Measurements from ENCODE around the gene KCNH1. TPM values are rescaled to one million over a fixed set of nuclear protein-coding genes. Genes with fewer than 3 reads are reported as not detected.
A peak's percentile ranks its signal among the peaks of the same experiment; 100 is the strongest.

The KCNH1 gene
- total RNA-seq, 1 donor = 41.3 TPM

GRCh38 chr1:210698661-210699060 is 435.3 kb downstream of the KCNH1 start:
- Histone ChIP-seq H3K79me2 (ENCODE audit: insufficient read depth, low read length) (no peaks in the 10 kb centered on the region), H3K27ac (ENCODE audit: low read depth, low read length) (no peak overlapping the region), H3K9me3 (ENCODE audit: low read depth, low read length) (no peaks in the 10 kb centered on the region), H3K4me2 (ENCODE audit: insufficient read depth, low read length) (no peak overlapping the region), H3K4me3 (ENCODE audit: insufficient read depth, low read length) (no peak overlapping the region), H2AFZ (ENCODE audit: low read length) (no peak overlapping the region), H4K20me1 (ENCODE audit: insufficient read depth, low read length) (no peaks in the 10 kb centered on the region), H3K27me3 (ENCODE audit: insufficient read depth, low read length) (no peaks in the 10 kb centered on the region), H3K36me3 (ENCODE audit: insufficient read depth, low read length) (no peaks in the 10 kb centered on the region), H3K4me1 (ENCODE audit: insufficient read depth, low read length) (no peaks in the 10 kb centered on the region)
- TF ChIP-seq CTCF (IDR thresholded peaks at IDR 0.05; ENCODE audit: extremely low read depth, low read depth, low read length) = no peak
- peak; percentile 19 for DNase-seq (ENCODE audit: insufficient read length, low spot score, missing footprints)

- no peaks in the 10 kb centered on the region for H3K9me3 ChIP-seq (ENCODE audit: low read depth, low read length)
- TF ChIP-seq CTCF (IDR thresholded peaks at IDR 0.05; ENCODE audit: extremely low read depth, low read depth, low read length) = no peak
- H3K79me2 ChIP-seq (ENCODE audit: insufficient read depth, low read length) = no peaks in the 10 kb centered on the region
- H4K20me1 ChIP-seq (ENCODE audit: insufficient read depth, low read length) = no peaks in the 10 kb centered on the region
- H3K4me1 ChIP-seq (ENCODE audit: insufficient read depth, low read length) = no peaks in the 10 kb centered on the region
- H3K36me3 ChIP-seq (ENCODE audit: insufficient read depth, low read length) = no peaks in the 10 kb centered on the region
- H3K27me3 ChIP-seq (ENCODE audit: insufficient read depth, low read length) = no peaks in the 10 kb centered on the region
- no peak overlapping the region for H3K4me2 ChIP-seq (ENCODE audit: insufficient read depth, low read length)
- no peak overlapping the region for H3K27ac ChIP-seq (ENCODE audit: low read depth, low read length)
- DNase-seq (ENCODE audit: insufficient read length, low spot score, missing footprints) = no peak
- H3K4me3 ChIP-seq (ENCODE audit: insufficient read depth, low read length) = no peak overlapping the region
- H2AFZ ChIP-seq (ENCODE audit: low read length) = no peak overlapping the region
Measured at GRCh38 chr1:210697185-210697584, 436.8 kb downstream of the KCNH1 start.

GRCh38 chr1:210696709-210697108 is 437.2 kb downstream of the KCNH1 start:
- Histone ChIP-seq H3K79me2 (ENCODE audit: insufficient read depth, low read length) (no peaks in the 10 kb centered on the region), H3K4me1 (ENCODE audit: insufficient read depth, low read length) (no peaks in the 10 kb centered on the region), H3K27ac (ENCODE audit: low read depth, low read length) (no peak overlapping the region), H4K20me1 (ENCODE audit: insufficient read depth, low read length) (no peaks in the 10 kb centered on the region), H3K4me2 (ENCODE audit: insufficient read depth, low read length) (no peak overlapping the region), H3K4me3 (ENCODE audit: insufficient read depth, low read length) (no peak overlapping the region), H3K36me3 (ENCODE audit: insufficient read depth, low read length) (no peaks in the 10 kb centered on the region), H2AFZ (ENCODE audit: low read length) (no peak overlapping the region), H3K9me3 (ENCODE audit: low read depth, low read length) (no peaks in the 10 kb centered on the region), H3K27me3 (ENCODE audit: insufficient read depth, low read length) (no peaks in the 10 kb centered on the region)
- TF ChIP-seq CTCF (IDR thresholded peaks at IDR 0.05; ENCODE audit: extremely low read depth, low read depth, low read length) = no peak
- peak; percentile 17 for DNase-seq (ENCODE audit: insufficient read length, low spot score, missing footprints)

GRCh38 chr1:210695026-210695425 is 438.9 kb downstream of the KCNH1 start:
- Histone ChIP-seq H3K4me1 (ENCODE audit: insufficient read depth, low read length) (peaks cover 4% of the 10 kb centered on the region), H3K4me3 (ENCODE audit: insufficient read depth, low read length) (no peak overlapping the region), H3K36me3 (ENCODE audit: insufficient read depth, low read length) (no peaks in the 10 kb centered on the region), H3K4me2 (ENCODE audit: insufficient read depth, low read length) (no peak overlapping the region), H4K20me1 (ENCODE audit: insufficient read depth, low read length) (no peaks in the 10 kb centered on the region), H3K27me3 (ENCODE audit: insufficient read depth, low read length) (no peaks in the 10 kb centered on the region), H3K79me2 (ENCODE audit: insufficient read depth, low read length) (no peaks in the 10 kb centered on the region), H3K27ac (ENCODE audit: low read depth, low read length) (no peak overlapping the region), H3K9me3 (ENCODE audit: low read depth, low read length) (no peaks in the 10 kb centered on the region), H2AFZ (ENCODE audit: low read length) (no peak overlapping the region)
- TF ChIP-seq CTCF (IDR thresholded peaks at IDR 0.05; ENCODE audit: extremely low read depth, low read depth, low read length) = no peak
- peak; percentile 71 for DNase-seq (ENCODE audit: insufficient read length, low spot score, missing footprints)
